Upper lobe of left lung (tissue), 4 donors: Measurements from ENCODE around the gene ADAM12.

Experiments
- CTCF ChIP-seq, 6 experiments: fragments of 450-650 bp in 4 of 6; fragments of 200-600 bp in 2 of 6; sonication (generic) in 2 of 6; IDR thresholded peaks; one replicate each; pipeline ENCODE4 v1.5.1; 2016 to 2019; ENCODE audit warnings: antibody characterized with exemption in 6 of 6
- POLR2A ChIP-seq, 4 donors: fragments of 450-650 bp; IDR thresholded peaks; one replicate each; pipeline ENCODE4 v1.5.1; 2016 to 2017; ENCODE audit warnings: antibody characterized with exemption in 4 of 4, mild to moderate bottlenecking in 2 of 4

- TF ChIP-seq CTCF (IDR thresholded peaks at IDR 0.05) (no peak), POLR2A (IDR thresholded peaks at IDR 0.05) (no peak)
Observed at GRCh38 chr10:126128581-126128980, 259.7 kb downstream of the ADAM12 start.
